Upper lobe of left lung (tissue), 4 donors: ENCODE measurements around the gene KAT7.

ENCODE experiments used
- EP300 ChIP-seq, 4 donors: sonication (generic); formaldehyde crosslinking; IDR thresholded peaks; one replicate each; pipeline ENCODE4 v1.5.1; 2017; ENCODE audit warnings: antibody characterized with exemption in 4 of 4, control low read depth in 2 of 4
- POLR2A ChIP-seq, 4 donors: fragments of 450-650 bp; IDR thresholded peaks; one replicate each; pipeline ENCODE4 v1.5.1; 2016 to 2017; ENCODE audit warnings: antibody characterized with exemption in 4 of 4, mild to moderate bottlenecking in 2 of 4
- POLR2AphosphoS5 ChIP-seq, 2 donors: sonication (generic); formaldehyde crosslinking; IDR thresholded peaks; one replicate each; pipeline ENCODE4 v1.5.1; 2017; ENCODE audit warnings: antibody characterized with exemption in 2 of 2
- TF ChIP-seq, protein P1 (sequence below), 6 experiments: fragments of 450-650 bp in 4 of 6; fragments of 200-600 bp in 2 of 6; sonication (generic) in 2 of 6; IDR thresholded peaks; one replicate each; pipeline ENCODE4 v1.5.1; 2016 to 2019; ENCODE audit warnings: antibody characterized with exemption in 6 of 6

GRCh38 chr17:49748223-49748622 is 40.3 kb upstream of the KAT7 start:
- TF ChIP-seq, protein P1, sequence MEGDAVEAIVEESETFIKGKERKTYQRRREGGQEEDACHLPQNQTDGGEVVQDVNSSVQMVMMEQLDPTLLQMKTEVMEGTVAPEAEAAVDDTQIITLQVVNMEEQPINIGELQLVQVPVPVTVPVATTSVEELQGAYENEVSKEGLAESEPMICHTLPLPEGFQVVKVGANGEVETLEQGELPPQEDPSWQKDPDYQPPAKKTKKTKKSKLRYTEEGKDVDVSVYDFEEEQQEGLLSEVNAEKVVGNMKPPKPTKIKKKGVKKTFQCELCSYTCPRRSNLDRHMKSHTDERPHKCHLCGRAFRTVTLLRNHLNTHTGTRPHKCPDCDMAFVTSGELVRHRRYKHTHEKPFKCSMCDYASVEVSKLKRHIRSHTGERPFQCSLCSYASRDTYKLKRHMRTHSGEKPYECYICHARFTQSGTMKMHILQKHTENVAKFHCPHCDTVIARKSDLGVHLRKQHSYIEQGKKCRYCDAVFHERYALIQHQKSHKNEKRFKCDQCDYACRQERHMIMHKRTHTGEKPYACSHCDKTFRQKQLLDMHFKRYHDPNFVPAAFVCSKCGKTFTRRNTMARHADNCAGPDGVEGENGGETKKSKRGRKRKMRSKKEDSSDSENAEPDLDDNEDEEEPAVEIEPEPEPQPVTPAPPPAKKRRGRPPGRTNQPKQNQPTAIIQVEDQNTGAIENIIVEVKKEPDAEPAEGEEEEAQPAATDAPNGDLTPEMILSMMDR (IDR thresholded peaks at IDR 0.05), result no peak
- TF ChIP-seq POLR2AphosphoS5 (IDR thresholded peaks at IDR 0.05) (no peak), EP300 (IDR thresholded peaks at IDR 0.05) (no peak), POLR2A (IDR thresholded peaks at IDR 0.05) (no peak)
